ENCODE measurements around the gene HLA-DMA.

DNA sequence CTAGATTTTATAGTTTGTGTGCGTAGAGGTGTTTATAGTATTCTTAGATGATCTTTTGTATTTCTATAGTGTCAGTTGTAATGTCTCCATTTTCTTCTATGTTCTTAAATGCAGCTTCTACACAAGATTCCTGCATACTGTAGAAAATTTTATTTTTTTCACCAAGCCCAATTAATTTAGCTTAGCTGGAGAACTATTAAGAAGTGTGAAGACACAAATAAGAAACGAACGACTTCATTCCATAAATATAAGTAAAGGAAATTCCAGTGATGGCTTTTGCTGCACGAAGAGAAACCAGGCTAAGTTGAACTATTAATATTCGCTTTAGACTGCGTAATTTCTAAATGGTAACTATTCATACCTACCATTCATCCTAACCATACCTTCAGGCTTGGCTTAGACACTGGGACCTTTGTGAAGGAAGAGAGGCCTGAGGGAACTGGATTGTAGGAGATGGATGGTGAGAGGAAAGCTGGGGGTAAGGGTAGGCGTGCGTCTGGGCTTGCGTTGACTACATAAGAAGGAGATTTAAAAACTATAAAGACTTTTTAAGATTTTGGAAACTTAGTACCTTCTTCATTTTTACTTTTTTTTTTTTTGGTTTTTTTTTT, 40.6 kb upstream of the HLA-DMA start:
- TF ChIP-seq, protein P1, sequence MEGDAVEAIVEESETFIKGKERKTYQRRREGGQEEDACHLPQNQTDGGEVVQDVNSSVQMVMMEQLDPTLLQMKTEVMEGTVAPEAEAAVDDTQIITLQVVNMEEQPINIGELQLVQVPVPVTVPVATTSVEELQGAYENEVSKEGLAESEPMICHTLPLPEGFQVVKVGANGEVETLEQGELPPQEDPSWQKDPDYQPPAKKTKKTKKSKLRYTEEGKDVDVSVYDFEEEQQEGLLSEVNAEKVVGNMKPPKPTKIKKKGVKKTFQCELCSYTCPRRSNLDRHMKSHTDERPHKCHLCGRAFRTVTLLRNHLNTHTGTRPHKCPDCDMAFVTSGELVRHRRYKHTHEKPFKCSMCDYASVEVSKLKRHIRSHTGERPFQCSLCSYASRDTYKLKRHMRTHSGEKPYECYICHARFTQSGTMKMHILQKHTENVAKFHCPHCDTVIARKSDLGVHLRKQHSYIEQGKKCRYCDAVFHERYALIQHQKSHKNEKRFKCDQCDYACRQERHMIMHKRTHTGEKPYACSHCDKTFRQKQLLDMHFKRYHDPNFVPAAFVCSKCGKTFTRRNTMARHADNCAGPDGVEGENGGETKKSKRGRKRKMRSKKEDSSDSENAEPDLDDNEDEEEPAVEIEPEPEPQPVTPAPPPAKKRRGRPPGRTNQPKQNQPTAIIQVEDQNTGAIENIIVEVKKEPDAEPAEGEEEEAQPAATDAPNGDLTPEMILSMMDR (IDR thresholded peaks at IDR 0.05; ENCODE audit: insufficient read depth, low read depth, low read length) = no peak
- no peak for TF ChIP-seq EZH2 (IDR thresholded peaks at IDR 0.05; ENCODE audit: insufficient read depth, low read length)

Measured in astrocyte (in vitro differentiated cells and primary cell).